ENCODE data around the gene BCKDK.

The BCKDK gene

GRCh38 chr16:31080035-31080629 is 28.1 kb upstream of the BCKDK start:
- no peak for DNase-seq (ENCODE audit: low read depth, low spot score)

GRCh38 chr16:31080756-31081419 is 27.3 kb upstream of the BCKDK start:
- no peak for DNase-seq (ENCODE audit: low read depth, low spot score)

GRCh38 chr16:31081428-31082351 is 26.5 kb upstream of the BCKDK start:
- DNase-seq (ENCODE audit: low read depth, low spot score): no peak

- no peak for DNase-seq (ENCODE audit: low read depth, low spot score)
Observed at GRCh38 chr16:31082368-31083045, 25.7 kb upstream of the BCKDK start.

- no peak for DNase-seq (ENCODE audit: low read depth, low spot score)
Observed at GRCh38 chr16:31083081-31083480, 25.1 kb upstream of the BCKDK start.

- DNase-seq (ENCODE audit: low read depth, low spot score): no peak
Observed at GRCh38 chr16:31083556-31083955, 24.6 kb upstream of the BCKDK start.

- DNase-seq (ENCODE audit: low read depth, low spot score): no peak
Observed at GRCh38 chr16:31083981-31084380, 24.2 kb upstream of the BCKDK start.

- no peak for DNase-seq (ENCODE audit: low read depth, low spot score)
Observed at GRCh38 chr16:31084584-31085302, 23.4 kb upstream of the BCKDK start.

GRCh38 chr16:31085411-31085810 is 22.8 kb upstream of the BCKDK start:
- no peak for DNase-seq (ENCODE audit: low read depth, low spot score)

GRCh38 chr16:31085873-31086628 is 22.1 kb upstream of the BCKDK start:
- DNase-seq (ENCODE audit: low read depth, low spot score): no peak

- no peak for DNase-seq (ENCODE audit: low read depth, low spot score)
Observed at GRCh38 chr16:31086629-31086906, 21.6 kb upstream of the BCKDK start.

- DNase-seq (ENCODE audit: low read depth, low spot score): no peak
Observed at GRCh38 chr16:31087481-31087880, 20.7 kb upstream of the BCKDK start.

GRCh38 chr16:31087971-31088370 is 20.2 kb upstream of the BCKDK start:
- DNase-seq (ENCODE audit: low read depth, low spot score): no peak

GRCh38 chr16:31088459-31089183 is 19.6 kb upstream of the BCKDK start, which contains the start of gene PRSS53:
Gene PRSS53, minus strand, starts transcription at chr16:31088943. Its CDS starts 134 bp downstream, at chr16:31088809.
- no peak for DNase-seq (ENCODE audit: low read depth, low spot score)

GRCh38 chr16:31089199-31089598 is 19.0 kb upstream of the BCKDK start:
- DNase-seq (ENCODE audit: low read depth, low spot score): no peak

GRCh38 chr16:31090540-31090939 is 17.6 kb upstream of the BCKDK start:
- DNase-seq (ENCODE audit: low read depth, low spot score): no peak

- no peak for DNase-seq (ENCODE audit: low read depth, low spot score)
Observed at GRCh38 chr16:31092330-31092729, 15.9 kb upstream of the BCKDK start.

- DNase-seq (ENCODE audit: low read depth, low spot score): no peak
Observed at GRCh38 chr16:31093132-31093703, 15.0 kb upstream of the BCKDK start.

- no peak for DNase-seq (ENCODE audit: low read depth, low spot score)
Observed at GRCh38 chr16:31094088-31094423, 14.1 kb upstream of the BCKDK start.
